ENCODE measurements around the gene CCR6. TPM values are rescaled to one million over a fixed set of nuclear protein-coding genes. Genes with fewer than 3 reads are reported as not detected.

CCR6 gene
- total RNA-seq, 6 donors from 2014 or later = 0.34 to 1.9 (median 1.0) TPM; not detected in 3

- DNase-seq = no peak
- TF ChIP-seq POLR2AphosphoS5 (IDR thresholded peaks at IDR 0.05) (no peak), CTCF (IDR thresholded peaks at IDR 0.05) (no peak), EP300 (IDR thresholded peaks at IDR 0.05) (no peak), POLR2A (IDR thresholded peaks at IDR 0.05) (no peak)
- no peaks in the 10 kb centered on the region for H3K4me1 ChIP-seq
- no peaks in the 10 kb centered on the region for H3K9me3 ChIP-seq
- no peak within 1 kb of the TSS for H3K27ac ChIP-seq
- 71 to 72% methylated on average over 4 of the region's 4 CpGs for WGBS, 2 donors
- no peak for ATAC-seq (ENCODE audit: low FRiP score in 2 of 2)
- H3K4me3 ChIP-seq = no peak within 1 kb of the TSS
- H3K27me3 ChIP-seq = no peaks in the 10 kb centered on the region
- no peaks in the 10 kb centered on the region for H3K36me3 ChIP-seq
Measured at GRCh38 chr6:167157863-167158262, 35.0 kb downstream of the CCR6 start, which contains the start of gene GPR31. TSS of gene GPR31 (minus strand) at chr6:167157980. CDS start at chr6:167157831, 149 bp downstream.

- TF ChIP-seq CTCF (IDR thresholded peaks at IDR 0.05) = no peak
- TF ChIP-seq POLR2AphosphoS5 (IDR thresholded peaks at IDR 0.05) = no peak
- no peak for TF ChIP-seq POLR2A (IDR thresholded peaks at IDR 0.05)
- TF ChIP-seq EP300 (IDR thresholded peaks at IDR 0.05) = no peak
- no peaks in the 10 kb centered on the region for H3K4me1 ChIP-seq
- no peak overlapping the region for H3K4me3 ChIP-seq
- WGBS, 2 donors = 97 to 100% methylated on average over 5 of the region's 5 CpGs
- no peaks in the 10 kb centered on the region for H3K36me3 ChIP-seq
- H3K9me3 ChIP-seq = no peaks in the 10 kb centered on the region
- DNase-seq = no peak
- H3K27me3 ChIP-seq = no peaks in the 10 kb centered on the region
- no peak overlapping the region for H3K27ac ChIP-seq
- ATAC-seq (ENCODE audit: low FRiP score in 2 of 2) = no peak
Measured at GRCh38 chr6:167161851-167162467, 39.1 kb downstream of the CCR6 start.

GRCh38 chr6:167162591-167162990 is 39.7 kb downstream of the CCR6 start:
- no peaks in the 10 kb centered on the region for H3K36me3 ChIP-seq
- no peaks in the 10 kb centered on the region for H3K9me3 ChIP-seq
- H3K4me3 ChIP-seq = no peak overlapping the region
- no peaks in the 10 kb centered on the region for H3K4me1 ChIP-seq
- no peak for TF ChIP-seq POLR2A (IDR thresholded peaks at IDR 0.05)
- TF ChIP-seq EP300 (IDR thresholded peaks at IDR 0.05) = no peak
- TF ChIP-seq CTCF (IDR thresholded peaks at IDR 0.05) = no peak
- TF ChIP-seq POLR2AphosphoS5 (IDR thresholded peaks at IDR 0.05) = no peak
- no peak for ATAC-seq (ENCODE audit: low FRiP score in 2 of 2)
- no peak overlapping the region for H3K27ac ChIP-seq
- 78 to 87% methylated on average over 12 of the region's 12 CpGs for WGBS, 2 donors
- H3K27me3 ChIP-seq = no peaks in the 10 kb centered on the region
- no peak for DNase-seq

- Histone ChIP-seq H3K36me3 (no peaks in the 10 kb centered on the region), H3K4me3 (no peak overlapping the region), H3K9me3 (no peaks in the 10 kb centered on the region), H3K27me3 (no peaks in the 10 kb centered on the region), H3K4me1 (no peaks in the 10 kb centered on the region), H3K27ac (no peak overlapping the region)
- TF ChIP-seq EP300 (IDR thresholded peaks at IDR 0.05) (no peak), POLR2A (IDR thresholded peaks at IDR 0.05) (no peak), POLR2AphosphoS5 (IDR thresholded peaks at IDR 0.05) (no peak), CTCF (IDR thresholded peaks at IDR 0.05) (no peak)
- DNase-seq = no peak
- ATAC-seq (ENCODE audit: low FRiP score in 2 of 2) = no peak
- 76 to 81% methylated on average over 9 of the region's 9 CpGs for WGBS, 2 donors
Measured at GRCh38 chr6:167163476-167164011, 40.6 kb downstream of the CCR6 start.

- DNase-seq (no peak), ATAC-seq (ENCODE audit: low FRiP score in 2 of 2) (no peak)
- Histone ChIP-seq H3K27me3 (no peaks in the 10 kb centered on the region), H3K27ac (no peak overlapping the region), H3K4me3 (no peak overlapping the region), H3K36me3 (no peaks in the 10 kb centered on the region), H3K9me3 (no peaks in the 10 kb centered on the region), H3K4me1 (no peaks in the 10 kb centered on the region)
- 66 to 69% methylated on average over 3 of the region's 3 CpGs for WGBS, 2 donors
- TF ChIP-seq CTCF (IDR thresholded peaks at IDR 0.05) (no peak), POLR2AphosphoS5 (IDR thresholded peaks at IDR 0.05) (no peak), POLR2A (IDR thresholded peaks at IDR 0.05) (no peak), EP300 (IDR thresholded peaks at IDR 0.05) (no peak)
Measured at GRCh38 chr6:167164261-167164660, 41.4 kb downstream of the CCR6 start.

Measured in upper lobe of left lung (tissue), 6 donors.